ENCODE results near the gene APOA4. TPM values are rescaled to one million over a fixed set of nuclear protein-coding genes. Genes with fewer than 3 reads are reported as not detected.
"Not testable (repeated sequence)": the region's sequence is repeated elsewhere in the genome, so short reads cannot be mapped to it uniquely, and the experiment has no call there.

The APOA4 gene
- polyA plus RNA-seq, 3 donors: not detected

- DNase-seq (ENCODE audit: low read depth in 3 of 3, low spot score in 2 of 3): no peak
These were observed 26.4 kb upstream of the APOA4 start for GRCh38 chr11:116849486-116849885.

- DNase-seq (ENCODE audit: low read depth in 3 of 3, low spot score in 2 of 3): no peak
These were observed 26.0 kb upstream of the APOA4 start for GRCh38 chr11:116849060-116849459.

GRCh38 chr11:116847612-116848011, 24.5 kb upstream of the APOA4 start:
- DNase-seq (ENCODE audit: low read depth in 3 of 3, low spot score in 2 of 3): no peak

- no peak for DNase-seq (ENCODE audit: low read depth in 3 of 3, low spot score in 2 of 3)
These were observed 21.6 kb upstream of the APOA4 start for GRCh38 chr11:116844722-116845121.

- no peak for DNase-seq (ENCODE audit: low read depth in 3 of 3, low spot score in 2 of 3)
These were observed 20.6 kb upstream of the APOA4 start for GRCh38 chr11:116843661-116844060.

- no peak for DNase-seq (ENCODE audit: low read depth in 3 of 3, low spot score in 2 of 3)
These were observed 19.8 kb upstream of the APOA4 start for GRCh38 chr11:116842909-116843308.

- DNase-seq (ENCODE audit: low read depth in 3 of 3, low spot score in 2 of 3): no peak
These were observed 19.0 kb upstream of the APOA4 start for GRCh38 chr11:116842117-116842516.

- DNase-seq (ENCODE audit: low read depth in 3 of 3, low spot score in 2 of 3): no peak
These were observed 17.7 kb upstream of the APOA4 start for GRCh38 chr11:116840746-116841296.

- DNase-seq (ENCODE audit: low read depth in 3 of 3, low spot score in 2 of 3): no peak
These were observed 17.2 kb upstream of the APOA4 start for GRCh38 chr11:116840224-116840745.

GRCh38 chr11:116838321-116839084, 15.4 kb upstream of the APOA4 start:
- no peak for DNase-seq (ENCODE audit: low read depth in 3 of 3, low spot score in 2 of 3)

GRCh38 chr11:116837231-116838091, 14.4 kb upstream of the APOA4 start, which contains the start of gene APOA1:
Gene APOA1 (minus strand): TSS chr11:116837622. CDS start chr11:116837387, 235 bp downstream.
- DNase-seq (ENCODE audit: low read depth in 3 of 3, low spot score in 2 of 3): no peak

GRCh38 chr11:116836632-116836991, 13.5 kb upstream of the APOA4 start:
- no peak for DNase-seq (ENCODE audit: low read depth in 3 of 3, low spot score in 2 of 3)

GRCh38 chr11:116835791-116836631, 12.9 kb upstream of the APOA4 start:
- DNase-seq (ENCODE audit: low read depth in 3 of 3, low spot score in 2 of 3): peak; percentile 80 to 83 (median 81)

- DNase-seq (ENCODE audit: low read depth in 3 of 3, low spot score in 2 of 3): no peak
These were observed 12.1 kb upstream of the APOA4 start for GRCh38 chr11:116835042-116835772.

GRCh38 chr11:116834535-116835041, 11.5 kb upstream of the APOA4 start:
- not testable (repeated sequence) for DNase-seq (ENCODE audit: low read depth in 3 of 3, low spot score in 2 of 3)

GRCh38 chr11:116833816-116834534, 10.9 kb upstream of the APOA4 start:
- no peak for DNase-seq (ENCODE audit: low read depth in 3 of 3, low spot score in 2 of 3)

- DNase-seq (ENCODE audit: low read depth in 3 of 3, low spot score in 2 of 3): no peak
These were observed 10.3 kb upstream of the APOA4 start for GRCh38 chr11:116833491-116833815.

- DNase-seq (ENCODE audit: low read depth in 3 of 3, low spot score in 2 of 3): no peak
These were observed 9.5 kb upstream of the APOA4 start for GRCh38 chr11:116832350-116833290.
